Adrenal gland (tissue), 19 donors: ENCODE measurements around the gene GUCY2F. TPM values are rescaled to one million over a fixed set of nuclear protein-coding genes. Genes with fewer than 3 reads are reported as not detected.

Experiments
- DNase-seq, 7 donors: peaks; one replicate each; pipeline ENCODE4 v3.0.0-alpha.2; 2019 to 2020
- H3K27ac ChIP-seq, 5 donors: fragments of 200-600 bp; sonication (generic) in 4 of 5; 1 replicate in 3 of 5; 2 replicates in 2 of 5; pipeline versions ENCODE4 v1.5.1 to v1.8.0; 2016 to 2020; ENCODE audit warnings: mild to moderate bottlenecking in 1 of 5
- H3K27me3 ChIP-seq: fragments of 200-600 bp; 2 replicates; pipeline ENCODE4 v1.8.0; 2021
- H3K36me3 ChIP-seq, 2 donors: fragments of 200-600 bp; replicated peaks in 1 of 2; 1 replicate in 1 of 2; 2 replicates in 1 of 2; pipeline versions ENCODE4 v1.5.1 to v1.8.0; 2018 to 2022
- H3K4me1 ChIP-seq, 2 donors: fragments of 200-600 bp; replicated peaks in 1 of 2; 1 replicate in 1 of 2; 2 replicates in 1 of 2; pipeline versions ENCODE4 v1.5.1 to v1.8.0; 2018 to 2021
- H3K4me3 ChIP-seq, 4 donors: fragments of 200-600 bp; sonication (generic) in 3 of 4; one replicate each; pipeline ENCODE4 v1.5.1; 2016 to 2018
- H3K9me3 ChIP-seq, 3 donors: fragments of 200-600 bp; sonication (generic) in 1 of 3; replicated peaks in 1 of 3; 1 replicate in 2 of 3; 2 replicates in 1 of 3; pipeline versions ENCODE4 v1.5.1 to v1.8.0; 2016 to 2021
- POLR2A ChIP-seq, 2 donors: fragments of 450-650 bp; IDR thresholded peaks; one replicate each; pipeline ENCODE4 v1.6.1; 2017; ENCODE audit warnings: antibody characterized with exemption in 2 of 2, mild to moderate bottlenecking in 2 of 2, moderate library complexity in 1 of 2
- WGBS, 4 donors: extraction: QIAGEN DNeasy Blood & Tissue Kit in 2 of 4; methylation state at CpG; one replicate each; pipeline versions ENCODE4 v1.1.5 to v1.1.7; 2013 to 2017; 5-methylcytosine and 5-hydroxymethylcytosine counted together
- intact Hi-C, 2 donors: fragments of 100-400 bp; cut with DNase I; formaldehyde crosslinking; loops; one replicate each; pipeline versions ENCODE4 v1.14.1 to v1.15.0; 2022 to 2023
- long read RNA-seq, 10 donors: library from polyadenylated mRNA in 3 of 10; unstranded in 2 of 10; stranded (forward) in 1 of 10; transcript quantifications; one replicate each; pipeline ENCODE4 v2.0.0 and lab custom pipeline, GENCODE V29; 2021 to 2026
- polyA plus RNA-seq, 3 donors: library from polyadenylated mRNA; stranded (reverse); fragments of 200-250 nt in 2 of 3; fragments of 350-450 nt in 1 of 3; fragmentation: Illumina TruSeq in 1 of 3; extraction: RNeasy Lipid Tissue Mini Kit (QIAGEN cat#74804) in 1 of 3; gene quantifications; one replicate each; pipeline ENCODE4 v1.2.3, GENCODE V29; 2013 to 2014
- total RNA-seq, 9 donors: library from RNA; depleted of rRNA in 4 of 9; stranded (reverse); fragments of >200 nt in 4 of 9; fragments of 120-200 nt in 1 of 9; fragmentation: NEBNext Ultra II Directional in 1 of 9; extraction: Animal tissue kit (Norgen Biotek cat#: 25700) in 1 of 9; gene quantifications; one replicate each; pipeline versions ENCODE4 v1.1.0 to v1.2.4, GENCODE V29; 2013 to 2023
- TF ChIP-seq, protein P1 (sequence below), 6 experiments: fragments of 450-650 bp in 4 of 6; fragments of 200-600 bp in 2 of 6; sonication (generic) in 1 of 6; IDR thresholded peaks; 1 replicate in 5 of 6; 2 replicates in 1 of 6; pipeline versions ENCODE4 v1.5.1 to v1.8.0; 2016 to 2021; ENCODE audit warnings: antibody characterized with exemption in 6 of 6, mild to moderate bottlenecking in 2 of 6, moderate library complexity in 1 of 6
- donor health status: healthy with polysubstance abuse.
- donor health status: Bipolar disorder and iron deficiency.
- donor health status: DM: yes; HTN: yes; CAD: no.
- donor health status: DM: no; HTN: no; CAD: no.
- donor health status: DM: no; HTN: no; CAD: no.
- donor health status: DM: yes; HTN: yes; CAD: no.

The GUCY2F gene
- total RNA-seq (under 1 TPM in 1 of 9 donors, not detected in 8; 0.06 TPM), polyA plus RNA-seq (not detected)
- long read RNA-seq, donor 1: 0 reads
- long read RNA-seq, donor 2: 0 reads
- long read RNA-seq, donor 3: 0 reads
- long read RNA-seq, donor 4: 0 reads
- long read RNA-seq, donor 5: 0 reads
- long read RNA-seq, donor 6: 0 reads
- long read RNA-seq, donor 7: 0 reads
- long read RNA-seq, donor 8: 0 reads
- long read RNA-seq, donor 9: 0 reads
- long read RNA-seq, donor 10: 0 reads

DNA sequence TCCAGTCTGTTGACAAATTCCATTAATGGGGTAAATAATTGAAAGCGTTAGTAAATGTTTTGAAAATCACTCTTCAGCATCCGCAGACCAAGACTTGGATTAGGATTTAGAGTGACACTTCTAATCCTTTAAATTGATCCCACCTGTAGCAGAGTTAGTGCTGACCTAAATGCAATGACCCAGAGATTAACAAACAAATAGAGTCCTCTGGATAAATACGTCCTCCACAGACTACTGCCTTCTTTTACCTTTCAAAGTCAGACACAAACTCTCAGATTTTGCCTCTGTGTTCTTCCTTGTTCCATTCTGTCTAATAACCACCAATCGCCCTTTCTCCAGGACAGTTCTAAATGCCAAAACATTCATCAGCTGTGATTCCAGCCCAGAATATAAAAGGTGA is at the start of gene GUCY2F:
TSS of gene GUCY2F (minus strand) at position 101 of the 400 bp plus-strand sequence. CDS start 6,150 bp downstream, outside the sequence.
- no peak for DNase-seq
- Histone ChIP-seq H3K4me3 (no peak within 1 kb of the TSS), H3K4me1 (no peaks in the 10 kb centered on the region), H3K36me3 (no peaks in the 10 kb centered on the region), H3K9me3 (no peaks in the 10 kb centered on the region), H3K27me3 (peaks cover 41% of the 10 kb centered on the region), H3K27ac (no peak within 1 kb of the TSS)
- WGBS, 4 donors: 52 to 72% (median 60%) methylated on average over 4 of the region's 4 CpGs
- TF ChIP-seq POLR2A (IDR thresholded peaks at IDR 0.05): no peak
- TF ChIP-seq, protein P1, sequence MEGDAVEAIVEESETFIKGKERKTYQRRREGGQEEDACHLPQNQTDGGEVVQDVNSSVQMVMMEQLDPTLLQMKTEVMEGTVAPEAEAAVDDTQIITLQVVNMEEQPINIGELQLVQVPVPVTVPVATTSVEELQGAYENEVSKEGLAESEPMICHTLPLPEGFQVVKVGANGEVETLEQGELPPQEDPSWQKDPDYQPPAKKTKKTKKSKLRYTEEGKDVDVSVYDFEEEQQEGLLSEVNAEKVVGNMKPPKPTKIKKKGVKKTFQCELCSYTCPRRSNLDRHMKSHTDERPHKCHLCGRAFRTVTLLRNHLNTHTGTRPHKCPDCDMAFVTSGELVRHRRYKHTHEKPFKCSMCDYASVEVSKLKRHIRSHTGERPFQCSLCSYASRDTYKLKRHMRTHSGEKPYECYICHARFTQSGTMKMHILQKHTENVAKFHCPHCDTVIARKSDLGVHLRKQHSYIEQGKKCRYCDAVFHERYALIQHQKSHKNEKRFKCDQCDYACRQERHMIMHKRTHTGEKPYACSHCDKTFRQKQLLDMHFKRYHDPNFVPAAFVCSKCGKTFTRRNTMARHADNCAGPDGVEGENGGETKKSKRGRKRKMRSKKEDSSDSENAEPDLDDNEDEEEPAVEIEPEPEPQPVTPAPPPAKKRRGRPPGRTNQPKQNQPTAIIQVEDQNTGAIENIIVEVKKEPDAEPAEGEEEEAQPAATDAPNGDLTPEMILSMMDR (IDR thresholded peaks at IDR 0.05): no peak
- intact Hi-C loops: loop anchor here in 1 of 2 donors (10.0 kb wide), 1 partner anchor 153 kb away; no protein-coding TSS in a partner anchor

DNA sequence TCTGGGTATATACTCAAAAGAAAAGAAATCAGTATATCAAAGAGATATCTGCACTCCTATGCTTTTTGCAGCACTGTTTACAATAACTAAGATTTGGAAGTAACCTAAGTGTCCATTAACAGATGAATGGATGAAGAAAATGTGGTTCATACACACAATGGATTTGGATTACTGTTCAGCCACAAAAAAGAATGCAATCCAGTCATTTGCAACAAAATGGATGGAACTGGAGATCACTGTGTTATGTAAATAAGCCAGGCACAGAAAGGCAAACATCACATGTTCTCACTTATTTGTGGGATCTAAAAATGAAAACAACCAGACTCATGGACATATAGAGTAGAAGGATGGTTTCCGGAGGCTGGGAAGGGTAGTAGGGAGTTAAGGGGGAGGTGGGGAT is 37.1 kb upstream of the GUCY2F start:
- Histone ChIP-seq H3K27me3 (peaks cover 6% of the 10 kb centered on the region), H3K4me3 (no peak overlapping the region), H3K9me3 (no peaks in the 10 kb centered on the region), H3K36me3 (no peaks in the 10 kb centered on the region), H3K4me1 (no peaks in the 10 kb centered on the region), H3K27ac (no peak overlapping the region)
- DNase-seq: no peak
- TF ChIP-seq POLR2A (IDR thresholded peaks at IDR 0.05): no peak
- TF ChIP-seq, protein P1 (IDR thresholded peaks at IDR 0.05): no peak
- 72 to 100% (median 96%) methylated on average over 1 of the region's 1 CpG for WGBS, 4 donors
- intact Hi-C loops: no loop called here

DNA sequence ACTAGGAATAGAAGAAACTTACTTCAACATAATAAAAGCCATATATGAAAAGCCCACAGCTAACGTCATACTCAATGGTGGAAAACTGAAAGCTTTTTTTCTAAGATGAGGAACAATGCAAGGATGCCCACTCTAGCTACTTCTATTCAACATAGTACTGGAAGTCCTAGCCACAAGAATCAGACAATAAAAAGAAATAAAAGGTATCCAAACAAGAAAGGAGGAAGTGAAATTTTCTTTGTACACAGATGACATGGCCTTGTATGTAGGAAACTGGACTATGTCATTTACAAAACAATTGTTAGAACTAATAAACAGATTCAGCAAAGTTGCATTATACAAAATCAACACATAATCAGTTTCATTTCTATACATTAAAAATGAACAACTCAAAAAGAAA is 29.2 kb upstream of the GUCY2F start:
- no peaks in the 10 kb centered on the region for H3K9me3 ChIP-seq
- no peaks in the 10 kb centered on the region for H3K4me1 ChIP-seq
- no peak overlapping the region for H3K27ac ChIP-seq
- H3K36me3 ChIP-seq: no peaks in the 10 kb centered on the region
- TF ChIP-seq, protein P1 (IDR thresholded peaks at IDR 0.05): no peak
- no peak for TF ChIP-seq POLR2A (IDR thresholded peaks at IDR 0.05)
- WGBS, 4 donors: 55 to 69% (median 57%) methylated on average over 1 of the region's 1 CpG
- intact Hi-C loops: no loop called here
- DNase-seq: no peak
- H3K27me3 ChIP-seq: peaks cover 32% of the 10 kb centered on the region
- H3K4me3 ChIP-seq: no peak overlapping the region

DNA sequence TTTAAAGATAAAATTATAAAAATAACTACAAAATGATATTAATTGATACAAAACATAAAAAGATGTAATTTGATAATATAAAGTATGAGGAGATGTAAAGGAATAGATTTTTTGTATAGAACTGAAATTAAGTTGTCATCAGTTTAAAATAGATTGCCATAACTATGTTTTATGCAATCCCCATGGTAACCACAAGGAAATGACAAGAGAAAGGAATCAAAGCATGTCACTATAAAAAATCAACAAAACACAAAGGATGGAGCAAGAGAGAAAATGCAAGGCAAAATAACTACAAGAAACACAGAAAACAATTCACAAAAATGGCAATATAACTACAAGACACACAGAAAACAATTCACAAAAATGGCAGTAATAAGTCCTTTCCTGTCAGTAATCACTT is 27.0 kb upstream of the GUCY2F start:
- H3K9me3 ChIP-seq: no peaks in the 10 kb centered on the region
- no peak for DNase-seq
- H3K4me3 ChIP-seq: no peak overlapping the region
- no peak overlapping the region for H3K27ac ChIP-seq
- TF ChIP-seq, protein P1 (IDR thresholded peaks at IDR 0.05): no peak
- no peak for TF ChIP-seq POLR2A (IDR thresholded peaks at IDR 0.05)
- no peaks in the 10 kb centered on the region for H3K4me1 ChIP-seq
- intact Hi-C loops: no loop called here
- H3K36me3 ChIP-seq: no peaks in the 10 kb centered on the region
- H3K27me3 ChIP-seq: peaks cover 37% of the 10 kb centered on the region
